MM.1S (cell line): ENCODE measurements around the gene RREB1.
A peak's percentile ranks its signal among the peaks of the same experiment; 100 is the strongest.

Experiments used
- DNase-seq: peaks from one replicate; pipeline ENCODE4 v3.0.0-alpha.2; 2015
- H2AFZ ChIP-seq: fragments of 300-600 bp; sonication (generic); 2 replicates; pipeline ENCODE4 v1.6.0; 2016; ENCODE audit warnings: antibody characterized with exemption, low read length
- H3F3A ChIP-seq: fragments of 300-600 bp; sonication (generic); 2 replicates; pipeline ENCODE4 v1.6.1; 2016; ENCODE audit warnings: mild to moderate bottlenecking, antibody characterized with exemption, low read length, moderate library complexity, mixed read lengths; ENCODE audit not compliant: insufficient read depth
- H3K27ac ChIP-seq: fragments of 300-600 bp; sonication (generic); 2 replicates; pipeline ENCODE4 v1.5.1; 2016; ENCODE audit warnings: mild to moderate bottlenecking, low read length
- H3K27me3 ChIP-seq: fragments of 300-600 bp; sonication (generic); replicated peaks from 2 replicates; pipeline ENCODE4 v1.6.0; 2016; ENCODE audit warnings: low read length; ENCODE audit not compliant: insufficient read depth
- H3K36me3 ChIP-seq: fragments of 300-600 bp; sonication (generic); replicated peaks from 2 replicates; pipeline ENCODE4 v1.6.1; 2016; ENCODE audit warnings: mild to moderate bottlenecking, low read length, mixed read lengths; ENCODE audit not compliant: insufficient read depth
- H3K4me1 ChIP-seq: fragments of 300-600 bp; sonication (generic); 2 replicates; pipeline ENCODE4 v1.6.1; 2016; ENCODE audit warnings: low read length, mixed read lengths
- H3K4me2 ChIP-seq: fragments of 300-600 bp; sonication (generic); 2 replicates; pipeline ENCODE4 v1.6.0; 2016; ENCODE audit warnings: low read depth, low read length
- H3K4me3 ChIP-seq: fragments of 300-600 bp; sonication (generic); 2 replicates; pipeline ENCODE4 v1.5.1; 2016; ENCODE audit warnings: low read length, mixed read lengths
- H3K79me2 ChIP-seq: fragments of 300-600 bp; sonication (generic); 2 replicates; pipeline ENCODE4 v1.6.1; 2016; ENCODE audit warnings: mixed run types, low read length, mixed read lengths
- H3K9ac ChIP-seq: fragments of 300-600 bp; sonication (generic); 2 replicates; pipeline ENCODE4 v1.6.1; 2016; ENCODE audit warnings: low read length, mixed read lengths
- H3K9me2 ChIP-seq: fragments of 300-600 bp; sonication (generic); replicated peaks from 2 replicates; pipeline ENCODE4 v1.6.1; 2016; ENCODE audit warnings: mild to moderate bottlenecking, low read length, mixed read lengths; ENCODE audit not compliant: insufficient read depth
- H3K9me3 ChIP-seq: fragments of 300-600 bp; sonication (generic); replicated peaks from 2 replicates; pipeline ENCODE4 v1.6.1; 2016; ENCODE audit warnings: mild to moderate bottlenecking, low read length, mixed read lengths; ENCODE audit not compliant: insufficient read depth
- H4K20me1 ChIP-seq: fragments of 300-600 bp; sonication (generic); 2 replicates; pipeline ENCODE4 v1.6.1; 2016; ENCODE audit warnings: mild to moderate bottlenecking, low read length, moderate library complexity, mixed read lengths; ENCODE audit not compliant: insufficient read depth
- CTCF ChIP-seq: fragments of 300-600 bp; sonication (generic); IDR thresholded peaks from 2 replicates; pipeline ENCODE4 v1.5.1; 2016; ENCODE audit warnings: antibody characterized with exemption, low read length, mixed read lengths
- EZH2 ChIP-seq: fragments of 300-600 bp; sonication (generic); optimal IDR thresholded peaks from 2 replicates; pipeline ENCODE3; 2017; ENCODE audit warnings: low read depth, mild to moderate bottlenecking, antibody characterized with exemption, low read length, mixed read lengths
- EZH2phosphoT487 ChIP-seq: fragments of 300-600 bp; sonication (generic); IDR thresholded peaks from 2 replicates; pipeline ENCODE4 v1.6.1; 2018; ENCODE audit warnings: antibody characterized with exemption, low read length

RREB1 gene

GRCh38 chr6:7200598-7201443, 93.1 kb downstream of the RREB1 start:
- Histone ChIP-seq H3K27me3 (no peaks in the 10 kb centered on the region), H3K79me2 (peaks cover 3% of the 10 kb centered on the region; the same call in 1 of the 2 replicates), H3K9ac (peak overlapping the region; percentile 40), H2AFZ (no peak overlapping the region), H3K4me1 (peaks cover 12% of the 10 kb centered on the region), H3K9me2 (no peaks in the 10 kb centered on the region), H3K4me2 (peak overlapping the region; percentile 42), H3K4me3 (peak overlapping the region; percentile 35; the same call in 1 of the 2 replicates), H3K36me3 (no peaks in the 10 kb centered on the region), H3K9me3 (no peaks in the 10 kb centered on the region), H4K20me1 (no peaks in the 10 kb centered on the region), H3F3A (no peaks in the 10 kb centered on the region; the same call in 1 of the 2 replicates), H3K27ac (peak overlapping the region; percentile 73)
- peak; percentile 37 for DNase-seq
- no peak for TF ChIP-seq EZH2phosphoT487

- no peak for TF ChIP-seq EZH2
- Histone ChIP-seq H3K79me2 (peaks cover 3% of the 10 kb centered on the region; the same call in 1 of the 2 replicates), H3K9me2 (no peaks in the 10 kb centered on the region), H2AFZ (no peak overlapping the region), H3K9ac (peak overlapping the region; percentile 40; the same call in 1 of the 2 replicates), H3K4me1 (peaks cover 12% of the 10 kb centered on the region), H3K4me3 (peak overlapping the region; percentile 35; the same call in 1 of the 2 replicates), H3K36me3 (no peaks in the 10 kb centered on the region), H3K27ac (peak overlapping the region; percentile 73), H3K27me3 (no peaks in the 10 kb centered on the region), H4K20me1 (no peaks in the 10 kb centered on the region), H3K9me3 (no peaks in the 10 kb centered on the region), H3F3A (no peaks in the 10 kb centered on the region; the same call in 1 of the 2 replicates), H3K4me2 (peak overlapping the region; percentile 70)
- DNase-seq = no peak
These were observed 93.6 kb downstream of the RREB1 start for GRCh38 chr6:7201444-7201731.

GRCh38 chr6:7201732-7202541, 94.2 kb downstream of the RREB1 start:
- peak overlapping the region; percentile 73 for H3K27ac ChIP-seq
- H3K9ac ChIP-seq = 0 out of 2 replicates have a peak overlapping the region, but pooled peaks have one; percentile 9
- no peaks in the 10 kb centered on the region for H4K20me1 ChIP-seq
- H3K27me3 ChIP-seq = no peaks in the 10 kb centered on the region
- H2AFZ ChIP-seq = no peak overlapping the region
- H3K9me3 ChIP-seq = no peaks in the 10 kb centered on the region
- H3K4me3 ChIP-seq = peak overlapping the region; percentile 18; the same call in 1 of the 2 replicates
- H3K36me3 ChIP-seq = no peaks in the 10 kb centered on the region
- H3K4me1 ChIP-seq = peaks cover 12% of the 10 kb centered on the region
- H3K79me2 ChIP-seq = peaks cover 3% of the 10 kb centered on the region; the same call in 1 of the 2 replicates
- no peaks in the 10 kb centered on the region; the same call in 1 of the 2 replicates for H3F3A ChIP-seq
- no peak for DNase-seq
- H3K9me2 ChIP-seq = no peaks in the 10 kb centered on the region
- TF ChIP-seq CTCF (no peak), EZH2 (no peak), EZH2phosphoT487 (no peak)
- H3K4me2 ChIP-seq = peak overlapping the region; percentile 70

GRCh38 chr6:7202950-7203349, 95.2 kb downstream of the RREB1 start:
- H3K9ac ChIP-seq = no peak overlapping the region
- no peaks in the 10 kb centered on the region for H3K9me2 ChIP-seq
- peaks cover 12% of the 10 kb centered on the region for H3K4me1 ChIP-seq
- H3K79me2 ChIP-seq = peaks cover 3% of the 10 kb centered on the region; the same call in 1 of the 2 replicates
- no peaks in the 10 kb centered on the region for H4K20me1 ChIP-seq
- no peak overlapping the region for H2AFZ ChIP-seq
- no peaks in the 10 kb centered on the region for H3K27me3 ChIP-seq
- H3K36me3 ChIP-seq = no peaks in the 10 kb centered on the region
- no peak overlapping the region for H3K4me2 ChIP-seq
- no peak for DNase-seq
- H3K4me3 ChIP-seq = no peak overlapping the region
- no peak for TF ChIP-seq EZH2
- TF ChIP-seq EZH2phosphoT487 = no peak
- TF ChIP-seq CTCF = no peak
- H3F3A ChIP-seq = no peaks in the 10 kb centered on the region; the same call in 1 of the 2 replicates
- no peaks in the 10 kb centered on the region for H3K9me3 ChIP-seq
- H3K27ac ChIP-seq = no peak overlapping the region
